ENCODE data around the gene RPS29. TPM values are rescaled to one million over a fixed set of nuclear protein-coding genes. Genes with fewer than 3 reads are reported as not detected.
"Not testable (repeated sequence)": the region's sequence is repeated elsewhere in the genome, so short reads cannot be mapped to it uniquely, and the experiment has no call there.

The RPS29 gene
- total RNA-seq, 4 donors from 2014 or later = 1,423 to 9,553 (median 5,247) TPM

DNA sequence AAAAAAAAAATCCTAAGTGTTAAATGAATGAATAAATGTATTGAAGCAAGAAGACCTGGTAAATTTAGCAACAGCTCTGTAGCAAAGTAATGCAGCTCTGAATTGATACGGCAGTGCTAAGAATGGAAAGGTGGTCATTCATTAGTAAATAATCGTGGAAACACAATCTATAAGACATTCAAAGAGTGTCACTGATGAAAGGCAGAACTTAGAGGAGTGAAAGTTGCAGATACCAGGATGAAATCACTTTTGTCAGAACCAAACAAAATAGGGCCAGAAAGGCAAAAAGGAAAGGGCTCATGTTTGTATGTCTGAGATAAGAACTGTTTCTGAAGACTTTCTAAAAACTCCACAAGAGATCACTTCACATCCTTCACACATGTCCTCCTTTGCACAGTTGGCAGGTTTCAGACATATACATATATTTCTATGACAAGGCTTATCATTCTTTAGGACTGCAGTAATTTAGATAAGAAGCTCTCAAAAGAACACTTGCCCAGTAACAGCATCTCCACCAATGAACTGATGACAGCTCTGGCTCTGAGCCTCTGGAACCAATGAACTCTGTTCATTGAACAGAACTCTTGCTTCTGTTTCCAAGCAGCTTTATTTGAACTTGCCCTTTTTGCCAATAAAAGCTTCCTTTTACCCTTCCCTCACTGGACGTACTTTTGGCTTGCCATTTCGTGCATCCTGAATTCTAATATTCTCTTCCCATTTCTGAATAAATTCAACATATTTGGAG, 8.3 kb upstream of the RPS29 start:
- no peaks in the 10 kb centered on the region for H3K27me3 ChIP-seq
- no peak overlapping the region for H3K27ac ChIP-seq
- no peak overlapping the region for H3K4me3 ChIP-seq (replicated peaks in 1 of 3)
- no peak for TF ChIP-seq POLR2A (IDR thresholded peaks at IDR 0.05)
- TF ChIP-seq, protein P1, sequence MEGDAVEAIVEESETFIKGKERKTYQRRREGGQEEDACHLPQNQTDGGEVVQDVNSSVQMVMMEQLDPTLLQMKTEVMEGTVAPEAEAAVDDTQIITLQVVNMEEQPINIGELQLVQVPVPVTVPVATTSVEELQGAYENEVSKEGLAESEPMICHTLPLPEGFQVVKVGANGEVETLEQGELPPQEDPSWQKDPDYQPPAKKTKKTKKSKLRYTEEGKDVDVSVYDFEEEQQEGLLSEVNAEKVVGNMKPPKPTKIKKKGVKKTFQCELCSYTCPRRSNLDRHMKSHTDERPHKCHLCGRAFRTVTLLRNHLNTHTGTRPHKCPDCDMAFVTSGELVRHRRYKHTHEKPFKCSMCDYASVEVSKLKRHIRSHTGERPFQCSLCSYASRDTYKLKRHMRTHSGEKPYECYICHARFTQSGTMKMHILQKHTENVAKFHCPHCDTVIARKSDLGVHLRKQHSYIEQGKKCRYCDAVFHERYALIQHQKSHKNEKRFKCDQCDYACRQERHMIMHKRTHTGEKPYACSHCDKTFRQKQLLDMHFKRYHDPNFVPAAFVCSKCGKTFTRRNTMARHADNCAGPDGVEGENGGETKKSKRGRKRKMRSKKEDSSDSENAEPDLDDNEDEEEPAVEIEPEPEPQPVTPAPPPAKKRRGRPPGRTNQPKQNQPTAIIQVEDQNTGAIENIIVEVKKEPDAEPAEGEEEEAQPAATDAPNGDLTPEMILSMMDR (IDR thresholded peaks at IDR 0.05) = no peak
- no peaks in the 10 kb centered on the region for H3K9me3 ChIP-seq
- no peaks in the 10 kb centered on the region for H3K36me3 ChIP-seq
- 48 to 49% methylated on average over 4 of the region's 4 CpGs for WGBS, 2 donors
- intact Hi-C loops (cut with DNase I) = no loop called here
- peaks cover 4 to 6% of the 10 kb centered on the region in 2 donors for H3K4me1 ChIP-seq
- peak in 1 of 2 donors; percentile 25 for DNase-seq

DNA sequence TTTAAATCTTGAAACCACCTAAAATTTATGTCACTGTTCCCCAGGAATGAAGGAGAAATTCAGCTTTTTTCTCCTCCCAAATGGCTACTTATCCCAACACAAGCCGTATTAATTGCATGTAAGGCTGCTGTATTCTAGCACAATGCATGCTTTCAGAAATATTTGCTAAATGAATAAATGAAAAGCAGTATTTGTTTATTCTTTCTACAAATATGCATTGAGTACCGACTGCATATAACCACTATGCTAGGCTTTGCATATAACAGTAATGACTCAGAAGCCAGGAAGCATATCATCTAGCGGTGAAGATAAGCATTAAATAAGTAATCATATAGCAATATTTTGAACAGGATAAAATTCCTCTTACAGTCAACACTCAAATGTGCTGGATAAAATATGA, 6.8 kb upstream of the RPS29 start:
- H3K9me3 ChIP-seq = no peaks in the 10 kb centered on the region
- peaks cover 4 to 6% of the 10 kb centered on the region in 2 donors for H3K4me1 ChIP-seq
- WGBS, 2 donors = 91 to 95% methylated on average over 3 of the region's 3 CpGs
- H3K27ac ChIP-seq = no peak overlapping the region
- intact Hi-C loops (cut with DNase I) = no loop called here
- TF ChIP-seq, protein P1 (IDR thresholded peaks at IDR 0.05) = no peak
- no peak for TF ChIP-seq POLR2A (IDR thresholded peaks at IDR 0.05)
- H3K27me3 ChIP-seq = no peaks in the 10 kb centered on the region
- no peaks in the 10 kb centered on the region for H3K36me3 ChIP-seq
- no peak overlapping the region for H3K4me3 ChIP-seq (replicated peaks in 1 of 3)
- no peak for DNase-seq

DNA sequence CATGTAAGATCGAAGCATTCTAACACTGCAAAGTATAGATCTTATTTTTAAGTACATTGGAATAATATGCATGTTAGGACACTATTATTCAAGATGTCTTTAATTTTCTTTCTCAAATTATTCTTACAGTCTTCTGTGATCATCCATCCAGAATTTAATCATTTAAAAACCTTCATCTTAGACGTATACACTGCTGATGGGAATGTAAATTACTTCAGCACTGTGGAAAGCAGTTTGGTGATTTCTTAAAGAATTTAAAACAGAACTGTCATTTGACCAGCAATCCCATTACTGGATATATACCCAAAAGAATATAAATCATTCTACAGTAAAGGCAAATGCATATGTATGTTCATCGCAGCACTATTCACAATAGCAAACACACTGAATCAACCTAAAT, 3.2 kb upstream of the RPS29 start:
- 91 to 95% methylated on average over 3 of the region's 3 CpGs for WGBS, 2 donors
- intact Hi-C loops (cut with DNase I) = no loop called here
- peaks cover 8% of the 10 kb centered on the region in 2 donors for H3K4me1 ChIP-seq
- TF ChIP-seq, protein P1 (IDR thresholded peaks at IDR 0.05) = no peak
- TF ChIP-seq POLR2A (IDR thresholded peaks at IDR 0.05) = no peak
- H3K36me3 ChIP-seq = peaks cover 0 to under 1% of the 10 kb centered on the region in 2 donors
- H3K9me3 ChIP-seq = no peaks in the 10 kb centered on the region
- H3K4me3 ChIP-seq (replicated peaks in 1 of 3) = no peak overlapping the region
- no peak for DNase-seq
- H3K27me3 ChIP-seq = no peaks in the 10 kb centered on the region
- no peak overlapping the region for H3K27ac ChIP-seq

DNA sequence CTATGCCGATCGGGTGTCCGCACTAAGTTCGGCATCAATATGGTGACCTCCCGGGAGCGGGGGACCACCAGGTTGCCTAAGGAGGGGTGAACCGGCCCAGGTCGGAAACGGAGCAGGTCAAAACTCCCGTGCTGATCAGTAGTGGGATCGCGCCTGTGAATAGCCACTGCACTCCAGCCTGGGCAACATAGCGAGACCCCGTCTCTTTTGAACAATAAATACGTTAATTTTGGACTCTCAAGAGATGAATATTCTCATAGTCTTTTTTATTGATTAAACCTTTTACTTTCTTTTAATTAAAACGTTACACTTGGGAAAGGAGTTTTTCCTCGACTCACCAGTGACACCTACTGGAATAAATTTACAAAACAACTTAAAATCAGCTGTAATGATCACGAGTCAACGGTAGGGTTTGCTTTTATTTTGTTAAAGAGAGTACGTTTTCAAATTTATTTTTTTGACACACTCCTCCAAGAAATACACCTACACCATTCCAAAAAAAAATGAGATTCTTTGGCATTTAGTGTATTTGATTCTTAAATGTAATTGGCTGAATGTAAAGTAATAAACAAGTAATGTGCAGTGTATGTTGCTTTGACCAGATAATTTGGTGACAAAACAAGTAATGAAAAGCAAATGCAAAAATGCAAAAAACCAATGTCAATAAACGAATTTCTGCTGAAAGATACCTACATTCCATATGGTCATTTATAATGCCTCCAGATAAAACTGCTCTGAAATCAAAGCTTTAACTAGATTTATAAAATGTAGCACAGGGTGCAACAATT, 687 bp upstream of the RPS29 start:
- H3K36me3 ChIP-seq = peaks cover 8 to 17% of the 10 kb centered on the region in 2 donors
- H3K9me3 ChIP-seq = no peaks in the 10 kb centered on the region
- peak; percentile 22 to 26 for DNase-seq
- TF ChIP-seq, protein P1 (IDR thresholded peaks at IDR 0.05) = peak; percentile 73 to 99 (median 80)
- no peak for TF ChIP-seq POLR2A (IDR thresholded peaks at IDR 0.05)
- intact Hi-C loops (cut with DNase I) = no loop called here
- H3K27me3 ChIP-seq = no peaks in the 10 kb centered on the region
- peak overlapping the region in 2 of 3 donors; percentile 11 to 76 for H3K4me3 ChIP-seq (replicated peaks in 1 of 3)
- WGBS, 2 donors = 4% methylated on average over 12 to 15 of the region's 21 CpGs
- H3K27ac ChIP-seq = peak overlapping the region; percentile 71 to 94 (median 73)
- H3K4me1 ChIP-seq = peaks cover 13 to 15% of the 10 kb centered on the region in 2 donors

DNA sequence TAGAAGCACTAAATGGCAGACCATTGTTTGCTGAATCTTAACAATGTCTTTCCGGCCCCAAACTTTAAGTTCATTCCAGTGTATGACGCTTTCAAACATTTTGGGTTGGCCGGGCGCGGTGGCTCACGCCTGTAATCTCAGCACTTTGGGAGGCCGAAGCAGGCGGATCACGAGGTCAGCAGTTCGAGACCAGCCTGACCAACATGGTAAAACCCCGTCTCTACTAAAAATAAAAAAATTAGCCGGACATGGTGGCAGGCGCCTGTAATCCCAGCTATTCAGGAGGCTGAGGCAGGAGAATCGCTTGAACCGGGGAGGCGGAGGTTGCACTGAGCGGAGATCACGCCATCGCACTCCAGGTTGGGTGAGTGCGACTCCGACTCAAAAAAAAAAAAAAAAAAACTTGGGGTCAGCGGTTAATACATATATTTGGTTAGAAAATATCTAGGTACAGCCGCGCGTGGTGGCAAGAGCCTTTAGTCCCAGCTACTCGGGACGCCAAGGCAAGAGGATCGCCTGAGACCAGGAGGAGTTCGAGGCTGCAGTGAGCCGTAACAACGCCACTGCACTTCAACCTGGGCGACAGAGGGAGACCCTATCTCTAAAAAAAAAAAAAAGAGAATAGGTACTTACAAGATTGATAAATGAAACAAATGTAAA, 1.1 kb downstream of the RPS29 start:
- H3K9me3 ChIP-seq; H3K27me3 ChIP-seq; DNase-seq; intact Hi-C loops (cut with DNase I): not testable (repeated sequence)
- peaks cover 13 to 15% of the 10 kb centered on the region in 2 donors for H3K4me1 ChIP-seq
- H3K27ac ChIP-seq = peak overlapping the region in 1 of 3 donors; percentile 94
- peaks cover 8 to 17% of the 10 kb centered on the region in 2 donors for H3K36me3 ChIP-seq
- peak overlapping the region; percentile 37 to 81 (median 76) for H3K4me3 ChIP-seq (replicated peaks in 1 of 3)
- 14 to 17% methylated on average over 32 of the region's 32 CpGs for WGBS, 2 donors

All from thyroid gland (tissue), 4 donors.